Body of pancreas (tissue), 4 donors: Measurements from ENCODE around the gene CASZ1.

ENCODE experiments used
- CTCF ChIP-seq, 7 experiments: fragments of 450-650 bp in 4 of 7; fragments of 200-600 bp in 3 of 7; sonication (generic) in 3 of 7; IDR thresholded peaks; one replicate each; pipeline ENCODE4 v1.5.1; 2016 to 2019; ENCODE audit warnings: antibody characterized with exemption in 7 of 7
- POLR2A ChIP-seq, 3 donors: fragments of 450-650 bp; IDR thresholded peaks; one replicate each; pipeline ENCODE4 v1.6.1; 2016; ENCODE audit warnings: antibody characterized with exemption in 3 of 3, mild to moderate bottlenecking in 2 of 3

- TF ChIP-seq CTCF (IDR thresholded peaks at IDR 0.05), result no peak
- no peak for TF ChIP-seq POLR2A (IDR thresholded peaks at IDR 0.05)
Observed at GRCh38 chr1:10682449-10683309, 113.8 kb downstream of the CASZ1 start.
